ENCODE results near the gene RIMBP3C.
"Not testable (repeated sequence)": the region's sequence is repeated elsewhere in the genome, so short reads cannot be mapped to it uniquely, and the experiment has no call there.

The RIMBP3C gene, protein sequence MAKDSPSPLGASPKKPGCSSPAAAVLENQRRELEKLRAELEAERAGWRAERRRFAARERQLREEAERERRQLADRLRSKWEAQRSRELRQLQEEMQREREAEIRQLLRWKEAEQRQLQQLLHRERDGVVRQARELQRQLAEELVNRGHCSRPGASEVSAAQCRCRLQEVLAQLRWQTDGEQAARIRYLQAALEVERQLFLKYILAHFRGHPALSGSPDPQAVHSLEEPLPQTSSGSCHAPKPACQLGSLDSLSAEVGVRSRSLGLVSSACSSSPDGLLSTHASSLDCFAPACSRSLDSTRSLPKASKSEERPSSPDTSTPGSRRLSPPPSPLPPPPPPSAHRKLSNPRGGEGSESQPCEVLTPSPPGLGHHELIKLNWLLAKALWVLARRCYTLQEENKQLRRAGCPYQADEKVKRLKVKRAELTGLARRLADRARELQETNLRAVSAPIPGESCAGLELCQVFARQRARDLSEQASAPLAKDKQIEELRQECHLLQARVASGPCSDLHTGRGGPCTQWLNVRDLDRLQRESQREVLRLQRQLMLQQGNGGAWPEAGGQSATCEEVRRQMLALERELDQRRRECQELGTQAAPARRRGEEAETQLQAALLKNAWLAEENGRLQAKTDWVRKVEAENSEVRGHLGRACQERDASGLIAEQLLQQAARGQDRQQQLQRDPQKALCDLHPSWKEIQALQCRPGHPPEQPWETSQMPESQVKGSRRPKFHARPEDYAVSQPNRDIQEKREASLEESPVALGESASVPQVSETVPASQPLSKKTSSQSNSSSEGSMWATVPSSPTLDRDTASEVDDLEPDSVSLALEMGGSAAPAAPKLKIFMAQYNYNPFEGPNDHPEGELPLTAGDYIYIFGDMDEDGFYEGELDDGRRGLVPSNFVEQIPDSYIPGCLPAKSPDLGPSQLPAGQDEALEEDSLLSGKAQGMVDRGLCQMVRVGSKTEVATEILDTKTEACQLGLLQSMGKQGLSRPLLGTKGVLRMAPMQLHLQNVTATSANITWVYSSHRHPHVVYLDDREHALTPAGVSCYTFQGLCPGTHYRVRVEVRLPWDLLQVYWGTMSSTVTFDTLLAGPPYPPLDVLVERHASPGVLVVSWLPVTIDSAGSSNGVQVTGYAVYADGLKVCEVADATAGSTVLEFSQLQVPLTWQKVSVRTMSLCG (N-terminal part only)

DNA sequence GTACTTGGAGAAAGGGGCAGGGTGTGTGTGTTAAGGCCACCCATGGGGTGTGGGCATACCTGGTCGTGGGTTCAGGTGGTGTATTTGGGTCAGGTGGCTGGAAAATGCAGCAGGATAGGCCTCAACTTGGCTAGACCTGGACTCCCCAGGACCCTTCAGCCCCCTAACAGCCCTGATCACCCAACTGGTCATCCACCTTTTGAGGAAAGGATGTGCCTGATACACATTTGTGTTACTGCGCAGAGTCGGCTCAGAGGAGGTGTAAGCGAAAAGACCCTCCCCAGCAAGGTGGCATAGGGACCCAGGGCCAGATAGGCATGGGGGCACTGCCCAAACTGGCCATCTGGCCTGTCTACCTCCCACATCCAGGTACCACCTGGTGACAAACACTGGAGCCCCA, at the start of gene RIMBP3C:
Gene RIMBP3C, minus strand, starts transcription at position 101 of the 400 bp plus-strand sequence. CDS start 485 bp downstream, outside the sequence.
- not testable (repeated sequence) for DNase-seq (ENCODE audit: low read depth)

DNA sequence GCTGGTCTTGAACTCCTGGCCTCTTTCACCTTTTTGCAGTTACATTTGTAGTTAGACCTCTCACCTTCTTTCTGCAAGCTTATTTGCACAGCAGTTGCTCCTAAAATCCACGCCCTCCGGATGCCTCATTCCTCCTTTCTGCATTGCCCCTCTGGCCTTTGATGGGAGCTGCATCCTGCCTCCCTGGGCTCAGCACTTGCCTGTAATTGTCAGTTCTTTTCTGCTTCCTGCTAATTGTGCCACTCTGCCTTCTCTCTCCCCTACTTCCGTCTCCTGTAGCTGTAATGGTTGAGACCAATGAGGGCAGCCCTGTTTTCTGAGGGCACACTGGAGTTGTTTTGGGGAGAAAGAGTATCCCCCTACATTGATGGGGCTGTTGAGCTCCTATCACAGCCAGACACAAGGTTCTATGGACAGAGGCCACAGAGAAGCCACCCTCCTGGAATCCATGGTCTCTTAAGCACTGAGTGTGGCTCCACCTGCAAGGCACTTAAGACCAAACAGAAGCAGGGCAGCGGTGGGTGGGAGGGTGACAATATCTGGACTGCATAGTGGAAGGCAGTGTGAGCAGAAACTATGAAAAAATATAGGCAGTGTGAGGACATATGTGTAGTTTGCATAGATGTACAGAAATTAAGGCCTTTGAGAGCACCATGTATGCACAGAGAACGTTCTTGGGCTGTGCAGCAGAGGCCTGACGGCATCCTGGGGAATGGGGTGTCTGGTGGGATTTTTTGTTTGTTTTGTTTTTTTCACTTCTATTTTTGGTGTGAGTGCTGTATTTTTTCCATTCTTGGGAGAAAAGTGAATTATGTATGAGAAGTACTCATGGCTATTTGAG, 48.0 kb upstream of the RIMBP3C start:
- no peak for DNase-seq (ENCODE audit: low read depth)

DNA sequence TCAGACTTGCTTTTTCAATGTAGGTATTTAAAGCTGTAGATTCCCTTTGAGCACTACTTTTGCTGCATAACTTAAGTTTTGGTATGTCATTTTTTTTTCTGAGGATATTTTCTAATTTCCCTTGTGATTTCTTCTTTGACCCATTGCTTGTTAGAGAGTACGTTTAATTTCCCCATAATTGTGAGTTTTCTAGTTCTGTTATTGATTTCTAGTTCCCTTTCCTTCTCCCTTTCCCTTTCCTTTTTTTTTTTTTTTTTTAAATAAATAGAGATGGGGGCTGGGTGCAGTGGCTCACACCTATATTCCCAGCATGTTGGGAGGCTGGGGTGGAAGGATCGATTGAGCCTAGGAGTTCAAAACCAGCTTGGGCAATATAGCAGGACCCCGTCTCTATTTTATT, 47.0 kb upstream of the RIMBP3C start:
- DNase-seq (ENCODE audit: low read depth): no peak

DNA sequence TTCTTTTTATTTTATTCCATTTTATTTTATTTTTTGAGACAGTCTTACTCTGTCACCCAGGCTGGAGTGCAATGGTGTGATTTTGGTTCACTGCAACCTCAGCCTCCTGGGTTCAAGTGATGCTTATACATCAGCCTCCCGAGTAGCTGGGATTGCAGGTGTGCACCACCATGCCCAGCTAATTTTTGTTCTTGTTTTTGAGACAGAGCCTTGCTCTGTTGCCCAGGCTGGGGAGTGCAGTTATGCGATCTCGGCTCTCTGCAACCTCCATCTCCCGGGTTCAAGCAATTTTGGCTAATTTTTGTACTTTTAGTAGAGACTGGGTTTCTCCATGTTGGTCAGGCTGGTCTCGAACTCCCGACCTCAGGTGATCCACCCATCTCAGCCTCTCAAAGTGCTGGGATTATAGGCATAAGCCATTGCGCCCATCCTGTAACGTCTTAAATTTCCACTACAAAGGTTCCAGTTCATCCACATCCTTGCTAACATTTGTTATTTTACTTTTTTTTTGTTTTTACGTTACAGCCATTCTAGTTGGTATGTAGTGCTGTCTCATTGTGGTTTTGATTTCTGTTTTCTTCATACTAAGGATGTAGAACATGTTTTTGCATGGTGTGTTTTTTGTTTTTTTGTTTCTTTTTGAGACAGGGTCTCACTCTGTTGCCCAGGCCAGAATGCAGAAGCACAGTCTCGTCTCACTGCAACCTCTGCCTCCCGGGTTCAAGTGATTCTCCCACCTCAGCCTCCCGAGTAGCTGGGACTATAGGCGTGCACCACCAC, 45.3 kb upstream of the RIMBP3C start:
- DNase-seq (ENCODE audit: low read depth): not testable (repeated sequence)

DNA sequence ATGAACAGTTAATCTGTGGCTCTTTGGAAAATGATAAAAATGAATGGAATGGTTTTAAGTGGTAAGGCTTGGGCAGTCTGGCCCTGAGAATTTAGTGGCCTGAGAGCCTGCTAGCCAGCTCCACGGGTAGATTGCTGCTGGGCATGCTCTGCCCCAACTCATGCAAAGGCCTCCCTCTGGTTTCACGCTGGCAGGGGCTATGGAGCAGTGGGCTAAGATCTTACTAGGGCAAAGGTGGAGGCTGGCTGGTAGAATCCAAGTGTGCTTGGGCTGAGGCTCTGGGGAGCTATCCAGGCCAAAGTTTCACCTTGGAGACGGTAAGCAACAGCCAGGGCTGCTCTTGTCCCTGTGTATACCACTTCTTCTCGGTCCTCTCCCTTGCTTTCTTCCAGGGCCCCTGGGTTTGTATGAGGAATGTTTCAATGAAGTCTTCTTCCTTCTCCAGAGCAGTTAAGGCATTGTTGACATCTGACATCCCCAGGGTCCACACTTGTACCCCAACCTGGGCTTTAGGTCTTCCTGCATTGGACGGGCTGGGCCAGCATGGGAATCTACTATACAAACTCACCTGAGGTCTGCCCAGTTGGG, 43.7 kb upstream of the RIMBP3C start:
- no peak for DNase-seq (ENCODE audit: low read depth)

DNA sequence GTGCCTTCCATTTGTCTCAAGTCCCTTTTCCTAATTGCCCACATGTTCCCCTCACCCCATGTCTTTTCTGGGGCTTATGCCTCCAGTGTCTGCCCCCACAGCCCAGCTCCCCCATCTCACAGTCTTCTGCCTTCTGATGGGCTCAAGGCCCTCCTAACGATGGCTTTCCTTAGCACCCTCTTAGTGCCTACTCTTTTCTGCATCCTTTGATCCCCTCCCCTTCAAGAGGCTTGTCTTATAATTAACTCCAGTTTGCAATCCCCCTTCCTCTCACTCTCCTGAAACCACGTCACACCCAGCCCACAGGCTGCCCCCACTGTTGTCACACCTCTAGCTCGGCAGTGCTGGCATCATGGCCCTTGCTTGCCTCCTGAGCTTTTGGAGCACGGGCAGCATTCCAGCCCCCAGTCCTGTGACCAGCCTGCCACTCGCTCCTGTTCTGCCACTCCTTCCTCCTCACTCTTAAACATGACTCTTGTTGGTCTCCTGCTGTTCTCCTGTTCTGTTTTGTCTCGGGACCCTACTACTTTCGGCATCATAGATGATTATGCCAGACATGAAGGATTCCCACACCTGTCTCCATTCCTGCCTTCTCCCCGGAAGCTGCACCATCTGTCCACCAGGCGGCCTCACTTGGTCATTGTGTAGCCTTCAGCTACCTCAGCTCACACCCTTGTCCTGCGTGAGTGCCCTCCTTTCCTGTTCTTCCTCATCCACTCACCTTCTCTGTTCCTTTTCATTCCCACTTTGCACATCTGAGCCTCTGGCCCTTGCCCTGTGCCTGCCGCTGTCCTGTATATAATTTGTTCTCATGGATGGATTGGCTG, 42.4 kb upstream of the RIMBP3C start:
- no peak for DNase-seq (ENCODE audit: low read depth)

DNA sequence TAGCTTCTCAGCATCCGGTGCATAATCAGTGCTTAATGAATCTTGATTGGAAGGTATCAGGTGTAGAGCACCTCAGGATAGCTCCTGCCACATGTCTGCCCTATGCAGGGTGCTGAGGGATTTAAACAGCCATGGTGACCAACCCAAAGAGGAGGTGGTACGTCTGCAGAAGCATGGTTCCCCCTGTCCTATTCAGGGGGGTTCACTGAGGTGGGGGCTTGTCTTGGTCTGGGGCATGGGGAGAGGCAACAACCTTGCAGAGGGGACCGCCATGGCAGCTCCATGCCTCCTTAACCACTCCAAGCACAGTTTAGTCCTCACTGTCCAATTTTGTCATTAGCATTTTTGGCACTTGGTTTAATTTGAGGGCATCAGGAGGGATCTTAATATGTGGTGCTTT, 41.2 kb upstream of the RIMBP3C start:
- DNase-seq (ENCODE audit: low read depth): no peak

DNA sequence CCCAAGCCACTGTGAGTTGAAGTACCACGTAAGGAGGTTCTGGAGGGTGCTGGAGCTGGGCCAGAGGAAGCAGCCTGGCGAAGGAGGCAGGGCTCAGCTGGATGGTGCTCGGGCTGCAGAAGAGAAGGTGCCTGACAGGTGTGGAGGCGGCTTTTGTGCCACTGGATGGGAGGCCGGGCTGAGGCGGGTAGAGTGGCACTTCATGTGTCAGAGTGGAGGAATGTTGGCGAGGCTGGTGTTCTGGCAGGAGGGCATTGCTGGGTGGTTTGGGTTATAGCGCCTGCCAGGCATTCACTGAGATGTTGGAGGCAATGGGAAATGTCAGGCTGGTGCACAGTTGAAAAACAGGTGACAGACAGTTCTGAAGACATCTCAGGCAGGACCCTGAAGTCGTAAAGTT, 40.4 kb upstream of the RIMBP3C start:
- DNase-seq (ENCODE audit: low read depth): no peak

DNA sequence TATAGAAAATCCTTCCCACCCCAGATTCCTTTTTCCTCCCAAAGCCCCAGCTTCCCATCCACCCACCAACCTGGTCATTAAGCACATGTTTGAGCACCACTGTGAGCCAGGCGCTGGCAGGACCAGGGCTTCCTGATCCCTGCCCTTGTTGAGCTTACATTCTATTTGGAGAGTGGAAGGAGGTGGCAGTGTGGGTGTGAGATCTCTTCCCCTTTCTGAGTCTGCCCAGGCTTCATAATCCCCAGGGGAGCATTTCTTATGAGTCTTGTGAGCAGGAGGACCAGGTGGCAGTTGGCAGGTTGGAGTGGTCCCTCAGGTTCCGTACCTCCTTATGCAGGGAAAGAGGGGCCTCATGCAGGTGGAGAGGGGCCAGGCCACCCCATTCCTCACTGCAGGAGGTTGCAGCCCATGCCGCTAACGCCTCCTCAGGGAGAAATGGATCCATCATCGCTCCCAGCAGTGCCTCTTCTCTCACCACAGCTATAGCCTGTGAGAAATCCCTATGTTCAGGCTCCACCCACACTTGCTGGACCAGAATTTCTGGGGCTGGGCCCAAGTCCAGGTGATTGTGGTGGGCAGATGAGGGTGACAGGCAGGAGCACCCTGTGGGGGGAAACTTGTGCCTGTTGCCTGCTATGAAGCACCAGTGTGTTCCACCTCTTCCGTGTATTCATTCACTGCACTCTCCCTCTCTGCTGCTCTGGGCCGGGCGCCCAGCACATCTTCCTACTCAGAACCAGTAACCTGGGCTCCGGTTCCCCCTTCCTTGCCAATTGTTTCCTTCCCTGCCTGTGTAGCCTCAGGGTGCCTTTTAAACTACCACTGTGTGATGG, 39.8 kb upstream of the RIMBP3C start:
- DNase-seq (ENCODE audit: low read depth): no peak

DNA sequence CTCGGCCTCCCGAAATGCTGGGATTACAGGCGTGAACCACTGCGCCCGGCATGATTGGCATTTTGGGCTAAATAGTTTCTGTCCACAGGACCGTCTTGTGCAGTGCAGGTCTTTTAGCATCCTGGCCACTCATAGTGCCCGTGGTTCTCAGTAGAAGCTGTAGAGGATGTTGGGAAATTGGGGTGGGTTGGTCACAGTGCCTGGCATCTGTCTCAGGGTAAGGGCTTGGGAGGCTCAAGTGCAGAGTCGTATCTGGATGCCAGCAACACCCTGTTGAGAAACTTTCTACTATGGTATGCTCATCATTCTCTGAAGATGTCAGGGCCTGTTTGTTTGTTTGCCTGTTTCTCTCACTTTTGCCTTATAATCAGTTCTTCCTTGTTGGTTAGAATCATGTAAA, 38.1 kb upstream of the RIMBP3C start:
- no peak for DNase-seq (ENCODE audit: low read depth)

DNA sequence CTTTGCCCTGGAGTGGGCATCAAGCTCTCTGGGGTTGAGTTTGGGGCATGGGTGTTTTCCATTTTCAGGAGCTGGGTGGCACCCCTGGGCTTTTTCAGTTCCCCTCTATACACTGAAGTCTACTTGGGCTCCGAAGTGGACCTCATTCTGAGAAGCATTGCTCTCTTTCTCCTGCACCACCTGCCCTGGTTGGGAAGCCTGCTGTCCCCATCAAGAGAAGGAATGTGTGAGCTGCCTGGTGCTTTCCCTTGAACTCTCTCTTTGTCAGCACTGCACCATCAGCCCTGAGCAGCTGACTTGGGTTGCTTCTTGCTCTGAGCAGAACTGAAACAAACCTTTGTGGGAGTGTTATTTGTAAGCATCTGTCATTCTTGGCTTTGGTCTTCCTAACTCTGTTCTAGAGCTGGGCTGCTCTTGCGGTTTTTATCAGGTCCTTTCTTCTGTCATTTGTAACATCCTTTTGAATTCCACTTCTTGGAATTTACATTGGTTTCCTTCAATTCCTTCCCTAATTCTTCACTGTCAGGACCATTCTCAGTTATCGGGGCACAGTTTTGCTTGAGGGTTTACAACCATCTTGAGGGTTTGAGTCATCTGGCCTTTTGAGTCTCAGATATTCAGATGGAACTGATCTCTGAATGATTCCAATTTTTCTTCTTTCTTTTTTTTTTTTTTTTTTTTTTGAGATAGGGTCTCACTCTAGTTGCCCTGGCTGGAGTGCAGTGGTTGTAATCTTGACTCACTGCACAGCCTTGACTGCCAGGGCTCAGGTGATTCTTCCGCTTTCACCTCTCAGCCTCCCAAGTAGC, 36.7 kb upstream of the RIMBP3C start:
- peak; percentile 44 for DNase-seq (ENCODE audit: low read depth)

DNA sequence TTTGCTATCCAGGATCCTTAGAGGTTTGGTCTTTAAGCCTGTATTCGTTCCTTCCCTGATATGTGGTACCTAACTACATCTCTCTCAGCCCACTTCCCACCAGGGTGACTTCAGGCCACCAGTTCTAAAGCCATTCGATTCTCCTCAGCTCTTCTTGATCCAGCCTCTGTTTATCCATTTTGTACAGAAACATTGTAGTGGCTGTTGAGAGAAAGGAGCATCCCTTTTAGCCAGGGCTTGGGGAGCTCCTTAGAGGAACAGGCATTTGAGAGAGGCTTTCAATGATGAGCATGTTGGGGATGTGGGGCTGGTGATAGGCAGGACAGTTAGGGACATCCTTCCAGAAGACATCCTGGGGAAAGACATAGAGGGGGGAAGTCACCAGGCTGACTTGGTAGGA, 34.1 kb upstream of the RIMBP3C start:
- no peak for DNase-seq (ENCODE audit: low read depth)

DNA sequence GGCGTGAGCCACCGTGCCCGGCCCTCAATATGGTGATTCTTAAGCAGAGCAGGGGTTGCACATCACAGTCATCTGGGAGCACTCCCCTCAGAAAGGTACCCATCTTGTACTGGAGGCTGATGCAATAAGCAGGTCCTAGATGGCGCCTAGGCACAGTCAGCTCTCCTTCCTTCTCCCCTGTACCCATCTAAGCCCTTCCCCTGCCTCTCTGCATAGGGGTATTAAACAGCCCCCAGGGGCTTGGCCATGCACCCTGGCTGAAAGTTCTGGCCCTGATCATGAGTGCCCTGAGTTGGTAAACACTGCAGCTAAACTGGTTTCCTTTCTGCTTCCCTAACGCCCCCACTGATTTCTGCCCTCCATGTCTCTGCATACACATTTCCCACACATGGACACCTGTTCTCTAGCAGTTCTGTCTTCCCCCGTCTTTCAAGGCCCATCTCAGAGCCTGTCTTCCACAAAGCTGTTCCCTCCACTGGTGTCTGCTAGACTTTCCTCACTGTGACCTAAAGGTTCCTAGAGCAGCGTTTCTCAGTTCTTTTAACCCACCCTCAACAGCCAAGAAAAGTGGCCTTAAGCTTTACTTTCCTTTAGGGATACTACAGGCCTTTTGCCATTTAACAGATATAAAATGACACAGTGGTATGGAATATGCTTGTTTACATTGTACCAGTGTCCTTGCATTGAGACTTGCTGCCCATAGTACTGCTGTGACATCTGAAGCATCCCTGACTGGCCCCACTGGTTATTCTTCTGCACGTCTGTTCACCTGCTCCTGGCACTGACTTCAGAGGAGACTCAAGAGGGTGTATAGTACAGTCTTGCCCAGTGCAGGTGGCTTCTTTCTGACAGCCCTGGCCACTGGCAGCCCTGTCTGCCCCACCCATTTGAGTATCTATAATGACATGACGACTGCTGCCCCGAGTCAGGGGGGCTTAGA, 31.8 kb upstream of the RIMBP3C start:
- DNase-seq (ENCODE audit: low read depth): no peak

DNA sequence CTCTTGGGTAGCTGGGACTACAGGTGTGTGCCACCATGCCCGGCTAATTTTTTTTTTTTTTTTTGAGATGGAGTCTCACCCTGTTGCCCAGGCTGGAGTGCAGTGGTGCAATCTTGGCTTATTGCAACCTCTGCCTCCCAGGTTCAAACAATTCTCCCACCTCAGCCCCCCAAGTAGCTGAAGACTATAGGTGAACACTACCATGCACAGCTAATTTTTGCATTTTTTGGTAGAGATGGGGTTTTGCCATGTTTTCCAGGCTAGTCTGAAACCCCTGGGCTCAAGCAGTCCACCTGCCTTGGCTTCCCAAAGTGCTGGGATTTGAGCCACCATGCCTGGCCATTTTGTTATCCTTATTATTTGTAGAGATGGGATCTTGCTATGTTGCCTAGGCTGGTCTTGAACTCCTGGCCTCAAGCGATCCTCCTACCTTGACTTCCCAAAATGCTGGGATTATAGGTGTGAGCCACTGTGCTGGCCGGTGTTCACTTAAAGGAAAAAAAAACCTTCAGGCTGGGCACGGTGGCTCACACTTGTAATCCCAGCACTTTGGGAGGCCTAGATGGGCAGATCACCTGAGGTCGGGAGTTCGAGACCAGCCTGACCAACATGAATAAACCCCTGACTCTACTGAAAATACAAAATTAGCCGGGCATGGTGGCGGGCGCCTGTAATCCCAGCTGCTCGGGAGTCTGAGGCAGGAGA, 29.9 kb upstream of the RIMBP3C start:
- DNase-seq (ENCODE audit: low read depth): not testable (repeated sequence)

DNA sequence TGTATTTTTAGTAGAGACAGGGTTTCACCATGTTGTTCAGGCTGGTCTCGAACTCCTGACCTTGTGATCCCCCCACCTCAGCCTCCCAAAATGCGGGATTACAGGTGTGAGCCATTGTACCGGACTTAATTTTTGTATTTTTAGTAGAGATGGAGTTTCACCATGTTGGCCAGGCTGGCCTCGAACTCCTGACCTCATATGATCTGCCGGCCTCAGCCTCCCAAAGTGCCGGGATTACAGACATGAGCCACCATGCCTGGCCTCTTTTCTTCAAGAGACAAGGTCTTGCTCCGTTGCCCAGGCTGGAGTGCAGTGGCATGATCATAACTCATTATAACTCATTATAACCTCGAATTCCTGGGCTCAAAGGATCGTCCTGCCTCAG, 29.4 kb upstream of the RIMBP3C start:
- not testable (repeated sequence) for DNase-seq (ENCODE audit: low read depth)

DNA sequence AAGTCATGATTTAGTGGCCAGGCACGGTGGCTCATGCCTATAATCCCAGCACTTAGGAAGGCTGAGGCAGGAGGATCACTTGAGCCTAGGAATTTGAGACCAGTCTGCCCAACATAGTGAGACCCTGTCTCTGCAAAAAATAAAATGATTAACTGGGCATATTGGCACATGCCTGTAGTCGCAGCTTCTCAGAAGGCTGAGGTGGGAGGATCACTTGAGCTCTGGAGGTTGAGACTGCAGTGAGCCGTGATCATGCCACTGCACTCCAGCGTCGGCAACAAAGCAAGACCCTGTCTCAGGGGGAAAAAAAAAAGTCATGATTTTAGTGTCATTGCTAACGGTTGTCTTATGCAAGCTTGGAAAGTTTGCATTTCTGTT, 28.2 kb upstream of the RIMBP3C start:
- no peak for DNase-seq (ENCODE audit: low read depth)

All from activated T-cell treated with anti-CD3 and anti-CD28 coated beads for 24 hours (primary cell).